ENCODE results near the gene SMG9.

The SMG9 gene

DNA sequence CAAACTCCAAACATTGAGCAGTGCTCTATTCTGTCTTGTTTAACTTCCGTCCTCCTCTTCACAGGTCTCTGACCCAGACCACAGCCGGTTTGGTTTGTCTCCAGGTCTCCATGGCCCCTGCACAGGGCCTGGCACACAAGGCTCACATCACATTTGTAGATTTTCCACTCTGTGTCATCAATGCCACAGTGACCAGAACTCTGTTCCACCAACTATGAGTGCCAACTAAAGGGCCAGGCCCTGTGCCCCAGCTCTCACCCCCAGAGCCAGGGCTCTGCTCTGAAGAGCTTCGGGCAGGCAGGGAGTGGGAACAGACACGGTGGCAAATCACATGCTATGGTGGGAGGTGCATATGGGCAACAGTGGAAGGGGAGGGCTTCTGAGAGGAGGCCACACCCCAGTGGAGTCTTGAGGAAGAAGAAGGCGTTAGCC lies 16.0 kb downstream of the SMG9 start:
- Histone ChIP-seq H3K4me1 (ENCODE audit: control insufficient read depth, insufficient read depth, low read length) (no peaks in the 10 kb centered on the region), H3K36me3 (ENCODE audit: control insufficient read depth in 2 of 2, insufficient read depth in 1 of 2, low read length in 2 of 2) (peaks cover 87 to 100% of the 10 kb centered on the region in 2 experiments), H3K4me3 (ENCODE audit: low read depth, low read length) (no peak overlapping the region), H3K9me3 (ENCODE audit: control insufficient read depth, insufficient read depth, low read depth, low read length) (no peaks in the 10 kb centered on the region), H3K27ac (ENCODE audit: extremely low read depth, low read depth, low read length) (no peak overlapping the region)
- ChIA-PET POLR2A (interaction anchor here (0.7 to 2.4 kb wide), 3 partner anchors 45 to 80 kb away, joined by 3 to 15 read pairs (median 3); partner anchors contain the start of gene PLAUR), CTCF (interaction anchor here (0.6 to 2.6 kb wide), 7 partner anchors 24 to 144 kb away, joined by 3 to 7 read pairs (median 4); no protein-coding TSS in a partner anchor)
- no peak for TF ChIP-seq ZSCAN16 (tag by site-specific recombination; IDR thresholded peaks at IDR 0.05)
- no peak for TF ChIP-seq GLI4 (tag by site-specific recombination; IDR thresholded peaks at IDR 0.05)
- TF ChIP-seq, protein P1, sequence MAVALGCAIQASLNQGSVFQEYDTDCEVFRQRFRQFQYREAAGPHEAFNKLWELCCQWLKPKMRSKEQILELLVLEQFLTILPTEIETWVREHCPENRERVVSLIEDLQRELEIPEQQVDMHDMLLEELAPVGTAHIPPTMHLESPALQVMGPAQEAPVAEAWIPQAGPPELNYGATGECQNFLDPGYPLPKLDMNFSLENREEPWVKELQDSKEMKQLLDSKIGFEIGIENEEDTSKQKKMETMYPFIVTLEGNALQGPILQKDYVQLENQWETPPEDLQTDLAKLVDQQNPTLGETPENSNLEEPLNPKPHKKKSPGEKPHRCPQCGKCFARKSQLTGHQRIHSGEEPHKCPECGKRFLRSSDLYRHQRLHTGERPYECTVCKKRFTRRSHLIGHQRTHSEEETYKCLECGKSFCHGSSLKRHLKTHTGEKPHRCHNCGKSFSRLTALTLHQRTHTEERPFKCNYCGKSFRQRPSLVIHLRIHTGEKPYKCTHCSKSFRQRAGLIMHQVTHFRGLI (tag by site-specific recombination; IDR thresholded peaks at IDR 0.05), result no peak

DNA sequence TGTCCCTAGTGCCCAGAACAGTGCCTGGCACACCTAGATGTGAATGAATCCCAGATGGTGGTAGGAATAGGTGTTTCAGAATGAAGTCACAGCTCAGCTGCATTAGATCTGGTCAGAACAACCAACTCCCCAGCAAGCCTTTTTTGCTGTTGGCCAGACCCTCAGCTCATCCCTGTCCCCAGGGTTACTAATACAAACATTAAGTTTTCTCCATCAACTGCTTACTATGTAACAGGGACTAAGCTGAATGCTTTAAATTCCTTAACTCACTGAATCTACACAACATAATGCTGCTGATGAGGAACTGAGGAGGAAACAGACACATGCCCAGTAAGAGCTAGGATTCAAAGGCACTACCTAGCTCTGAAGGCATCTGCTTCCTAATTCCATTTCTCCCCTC lies 18.8 kb downstream of the SMG9 start:
- POLR2A ChIA-PET, result interaction anchor here (0.6 to 2.2 kb wide), 6 partner anchors 10 to 217 kb away, joined by 3 to 8 read pairs (median 4); partner anchors contain the start of genes SMG9 and ZNF283
- Histone ChIP-seq H3K36me3 (ENCODE audit: control insufficient read depth in 2 of 2, insufficient read depth in 1 of 2, low read length in 2 of 2) (peaks cover 88 to 97% of the 10 kb centered on the region in 2 experiments), H3K27ac (ENCODE audit: extremely low read depth, low read depth, low read length) (no peak overlapping the region), H3K4me3 (ENCODE audit: low read depth, low read length) (no peak overlapping the region), H3K4me1 (ENCODE audit: control insufficient read depth, insufficient read depth, low read length) (no peaks in the 10 kb centered on the region), H3K9me3 (ENCODE audit: control insufficient read depth, insufficient read depth, low read depth, low read length) (no peaks in the 10 kb centered on the region)
- TF ChIP-seq ZNF10 (tag by site-specific recombination; IDR thresholded peaks at IDR 0.05) (peak; percentile 56; the same call in 1 of the 2 replicates), ZNF202 (tag by site-specific recombination; IDR thresholded peaks at IDR 0.05; ENCODE audit: borderline replicate concordance) (no peak)
- CTCF ChIA-PET, result interaction anchor here (0.6 to 5.5 kb wide), 8 partner anchors 10 to 74 kb away, joined by 3 to 50 read pairs (median 4); no protein-coding TSS in a partner anchor

DNA sequence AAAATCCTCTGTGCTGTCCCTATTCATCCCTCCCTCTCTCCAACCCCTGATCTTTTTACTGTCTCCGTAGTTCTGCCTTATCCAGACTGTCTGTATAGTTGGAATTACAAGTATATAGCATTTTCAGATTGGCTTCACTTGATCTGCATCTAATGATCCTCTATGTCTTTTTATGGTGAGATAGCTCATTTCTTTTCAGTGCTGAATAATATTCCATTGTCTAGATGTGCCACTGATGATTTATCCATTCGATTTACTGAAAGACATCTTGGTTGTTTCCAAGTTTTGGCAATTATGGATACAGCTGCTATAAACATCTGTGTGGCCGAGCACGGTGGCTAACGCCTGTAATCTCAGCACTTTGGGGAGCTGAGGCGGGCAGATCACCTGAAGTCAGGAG lies 19.7 kb downstream of the SMG9 start:
- Histone ChIP-seq H3K36me3 (ENCODE audit: control insufficient read depth in 2 of 2, insufficient read depth in 1 of 2, low read length in 2 of 2) (peaks cover 86 to 97% of the 10 kb centered on the region in 2 experiments), H3K9me3 (ENCODE audit: control insufficient read depth, insufficient read depth, low read depth, low read length) (no peaks in the 10 kb centered on the region), H3K4me1 (ENCODE audit: control insufficient read depth, insufficient read depth, low read length) (no peaks in the 10 kb centered on the region), H3K4me3 (ENCODE audit: low read depth, low read length) (no peak overlapping the region), H3K27ac (ENCODE audit: extremely low read depth, low read depth, low read length) (0 out of 2 replicates have a peak overlapping the region, but pooled peaks have one; percentile 31)
- POLR2A ChIA-PET, result interaction anchor here (0.7 to 1.1 kb wide), 3 partner anchors 10 to 196 kb away, joined by 3 to 7 read pairs (median 3); partner anchors contain the start of gene SMG9
- CTCF ChIA-PET, result interaction anchor here (0.7 to 5.5 kb wide), 5 partner anchors 11 to 273 kb away, joined by 3 to 50 read pairs (median 5); no protein-coding TSS in a partner anchor
- TF ChIP-seq ZNF596 (tag by site-specific recombination; IDR thresholded peaks at IDR 0.05) (no peak), ZNF146 (tag by site-specific recombination; IDR thresholded peaks at IDR 0.05) (peak; percentile 90)

DNA sequence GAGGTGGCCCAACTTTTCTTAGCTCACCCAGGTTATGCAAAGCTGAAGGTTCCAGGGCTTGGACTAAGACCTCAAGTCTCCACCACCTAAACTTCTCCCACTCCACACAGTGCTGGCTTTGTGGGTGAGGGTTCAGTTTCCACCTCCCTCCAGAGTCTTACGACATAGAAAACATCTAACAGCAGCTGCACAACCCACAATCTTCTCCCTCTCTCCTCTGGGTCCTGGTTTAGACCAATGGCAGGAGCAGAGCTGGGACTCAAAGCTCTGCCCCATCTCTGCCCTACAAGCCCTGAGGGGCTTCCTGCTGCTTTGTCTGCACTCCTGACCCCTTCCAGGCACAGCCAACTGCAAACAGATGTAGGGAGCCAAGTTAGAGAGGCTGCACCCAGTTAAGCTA lies 22.9 kb downstream of the SMG9 start:
- Histone ChIP-seq H3K27ac (ENCODE audit: extremely low read depth, low read depth, low read length) (no peak overlapping the region), H3K9me3 (ENCODE audit: control insufficient read depth, insufficient read depth, low read depth, low read length) (no peaks in the 10 kb centered on the region), H3K36me3 (ENCODE audit: control insufficient read depth in 2 of 2, insufficient read depth in 1 of 2, low read length in 2 of 2) (peaks cover 76 to 88% of the 10 kb centered on the region in 2 experiments), H3K4me1 (ENCODE audit: control insufficient read depth, insufficient read depth, low read length) (no peaks in the 10 kb centered on the region), H3K4me3 (ENCODE audit: low read depth, low read length) (no peak overlapping the region)
- ChIA-PET CTCF (interaction anchor here (0.6 to 2.3 kb wide), 5 partner anchors 10 to 185 kb away, joined by 3 to 10 read pairs (median 4); no protein-coding TSS in a partner anchor), POLR2A (interaction anchor here (1.1 to 1.3 kb wide), 3 partner anchors 21 to 63 kb away, joined by 3 to 5 read pairs (median 3); no protein-coding TSS in a partner anchor)
- TF ChIP-seq, protein P2, sequence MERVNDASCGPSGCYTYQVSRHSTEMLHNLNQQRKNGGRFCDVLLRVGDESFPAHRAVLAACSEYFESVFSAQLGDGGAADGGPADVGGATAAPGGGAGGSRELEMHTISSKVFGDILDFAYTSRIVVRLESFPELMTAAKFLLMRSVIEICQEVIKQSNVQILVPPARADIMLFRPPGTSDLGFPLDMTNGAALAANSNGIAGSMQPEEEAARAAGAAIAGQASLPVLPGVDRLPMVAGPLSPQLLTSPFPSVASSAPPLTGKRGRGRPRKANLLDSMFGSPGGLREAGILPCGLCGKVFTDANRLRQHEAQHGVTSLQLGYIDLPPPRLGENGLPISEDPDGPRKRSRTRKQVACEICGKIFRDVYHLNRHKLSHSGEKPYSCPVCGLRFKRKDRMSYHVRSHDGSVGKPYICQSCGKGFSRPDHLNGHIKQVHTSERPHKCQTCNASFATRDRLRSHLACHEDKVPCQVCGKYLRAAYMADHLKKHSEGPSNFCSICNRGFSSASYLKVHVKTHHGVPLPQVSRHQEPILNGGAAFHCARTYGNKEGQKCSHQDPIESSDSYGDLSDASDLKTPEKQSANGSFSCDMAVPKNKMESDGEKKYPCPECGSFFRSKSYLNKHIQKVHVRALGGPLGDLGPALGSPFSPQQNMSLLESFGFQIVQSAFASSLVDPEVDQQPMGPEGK (tag by site-specific recombination; IDR thresholded peaks at IDR 0.05), result no peak
- TF ChIP-seq ZNF169 (tag by site-specific recombination; IDR thresholded peaks at IDR 0.05), result no peak
- no peak for TF ChIP-seq ZNF157 (tag by site-specific recombination; IDR thresholded peaks at IDR 0.05)
- TF ChIP-seq, protein P3, sequence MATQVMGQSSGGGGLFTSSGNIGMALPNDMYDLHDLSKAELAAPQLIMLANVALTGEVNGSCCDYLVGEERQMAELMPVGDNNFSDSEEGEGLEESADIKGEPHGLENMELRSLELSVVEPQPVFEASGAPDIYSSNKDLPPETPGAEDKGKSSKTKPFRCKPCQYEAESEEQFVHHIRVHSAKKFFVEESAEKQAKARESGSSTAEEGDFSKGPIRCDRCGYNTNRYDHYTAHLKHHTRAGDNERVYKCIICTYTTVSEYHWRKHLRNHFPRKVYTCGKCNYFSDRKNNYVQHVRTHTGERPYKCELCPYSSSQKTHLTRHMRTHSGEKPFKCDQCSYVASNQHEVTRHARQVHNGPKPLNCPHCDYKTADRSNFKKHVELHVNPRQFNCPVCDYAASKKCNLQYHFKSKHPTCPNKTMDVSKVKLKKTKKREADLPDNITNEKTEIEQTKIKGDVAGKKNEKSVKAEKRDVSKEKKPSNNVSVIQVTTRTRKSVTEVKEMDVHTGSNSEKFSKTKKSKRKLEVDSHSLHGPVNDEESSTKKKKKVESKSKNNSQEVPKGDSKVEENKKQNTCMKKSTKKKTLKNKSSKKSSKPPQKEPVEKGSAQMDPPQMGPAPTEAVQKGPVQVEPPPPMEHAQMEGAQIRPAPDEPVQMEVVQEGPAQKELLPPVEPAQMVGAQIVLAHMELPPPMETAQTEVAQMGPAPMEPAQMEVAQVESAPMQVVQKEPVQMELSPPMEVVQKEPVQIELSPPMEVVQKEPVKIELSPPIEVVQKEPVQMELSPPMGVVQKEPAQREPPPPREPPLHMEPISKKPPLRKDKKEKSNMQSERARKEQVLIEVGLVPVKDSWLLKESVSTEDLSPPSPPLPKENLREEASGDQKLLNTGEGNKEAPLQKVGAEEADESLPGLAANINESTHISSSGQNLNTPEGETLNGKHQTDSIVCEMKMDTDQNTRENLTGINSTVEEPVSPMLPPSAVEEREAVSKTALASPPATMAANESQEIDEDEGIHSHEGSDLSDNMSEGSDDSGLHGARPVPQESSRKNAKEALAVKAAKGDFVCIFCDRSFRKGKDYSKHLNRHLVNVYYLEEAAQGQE (tag by site-specific recombination; IDR thresholded peaks at IDR 0.05), result no peak
- TF ChIP-seq, protein P4, sequence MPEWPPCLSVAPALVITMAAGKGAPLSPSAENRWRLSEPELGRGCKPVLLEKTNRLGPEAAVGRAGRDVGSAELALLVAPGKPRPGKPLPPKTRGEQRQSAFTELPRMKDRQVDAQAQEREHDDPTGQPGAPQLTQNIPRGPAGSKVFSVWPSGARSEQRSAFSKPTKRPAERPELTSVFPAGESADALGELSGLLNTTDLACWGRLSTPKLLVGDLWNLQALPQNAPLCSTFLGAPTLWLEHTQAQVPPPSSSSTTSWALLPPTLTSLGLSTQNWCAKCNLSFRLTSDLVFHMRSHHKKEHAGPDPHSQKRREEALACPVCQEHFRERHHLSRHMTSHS (tag by site-specific recombination; IDR thresholded peaks at IDR 0.05), result no peak
- TF ChIP-seq, protein P5, sequence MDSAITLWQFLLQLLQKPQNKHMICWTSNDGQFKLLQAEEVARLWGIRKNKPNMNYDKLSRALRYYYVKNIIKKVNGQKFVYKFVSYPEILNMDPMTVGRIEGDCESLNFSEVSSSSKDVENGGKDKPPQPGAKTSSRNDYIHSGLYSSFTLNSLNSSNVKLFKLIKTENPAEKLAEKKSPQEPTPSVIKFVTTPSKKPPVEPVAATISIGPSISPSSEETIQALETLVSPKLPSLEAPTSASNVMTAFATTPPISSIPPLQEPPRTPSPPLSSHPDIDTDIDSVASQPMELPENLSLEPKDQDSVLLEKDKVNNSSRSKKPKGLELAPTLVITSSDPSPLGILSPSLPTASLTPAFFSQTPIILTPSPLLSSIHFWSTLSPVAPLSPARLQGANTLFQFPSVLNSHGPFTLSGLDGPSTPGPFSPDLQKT (IDR thresholded peaks at IDR 0.05; ENCODE audit: borderline replicate concordance, low read depth, low read length), result no peak
- no peak for TF ChIP-seq ZNF473 (tag by site-specific recombination; IDR thresholded peaks at IDR 0.05)
- TF ChIP-seq, protein P6, sequence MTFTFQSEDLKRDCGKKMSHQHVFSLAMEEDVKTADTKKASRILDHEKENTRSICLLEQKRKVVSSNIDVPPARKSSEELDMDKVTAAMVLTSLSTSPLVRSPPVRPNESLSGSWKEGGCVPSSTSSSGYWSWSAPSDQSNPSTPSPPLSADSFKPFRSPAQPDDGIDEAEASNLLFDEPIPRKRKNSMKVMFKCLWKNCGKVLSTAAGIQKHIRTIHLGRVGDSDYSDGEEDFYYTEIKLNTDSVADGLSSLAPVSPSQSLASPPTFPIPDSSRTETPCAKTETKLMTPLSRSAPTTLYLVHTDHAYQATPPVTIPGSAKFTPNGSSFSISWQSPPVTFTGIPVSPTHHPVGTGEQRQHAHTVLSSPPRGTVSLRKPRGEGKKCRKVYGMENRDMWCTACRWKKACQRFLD (tag by site-specific recombination; IDR thresholded peaks at IDR 0.05), result no peak
- no peak for TF ChIP-seq PRDM1 (tag by site-specific recombination; IDR thresholded peaks at IDR 0.05)
